ENCODE measurements around the gene STX8.

The STX8 gene

GRCh38 chr17:9519583-9520272 is 55.9 kb downstream of the STX8 start:
- CTCF ChIA-PET: interaction anchor here (0.6 kb wide), 2 partner anchors 122 to 317 kb away, joined by 3 to 4 read pairs; no protein-coding TSS in a partner anchor
- TF ChIP-seq CTCF (conservative IDR thresholded peaks at IDR 0.05; ENCODE audit: low read depth): no peak
- no peak for DNase-seq (ENCODE audit: low spot score)
- no peak overlapping the region for H3K27ac ChIP-seq
- POLR2A ChIA-PET (ENCODE audit: low non-redundant PET): interaction anchor here (0.6 kb wide), 1 partner anchor 193 kb away, joined by 4 read pairs; no protein-coding TSS in a partner anchor

GRCh38 chr17:9517396-9517795 is 58.2 kb downstream of the STX8 start:
- CTCF ChIA-PET: no interaction called here
- no peak overlapping the region for H3K27ac ChIP-seq
- POLR2A ChIA-PET (ENCODE audit: low non-redundant PET): no interaction called here
- no peak for TF ChIP-seq CTCF (conservative IDR thresholded peaks at IDR 0.05; ENCODE audit: low read depth)
- no peak for DNase-seq (ENCODE audit: low spot score)

- ChIA-PET CTCF (interaction anchor here (0.6 kb wide), 2 partner anchors 48 to 195 kb away, joined by 3 read pairs; no protein-coding TSS in a partner anchor), POLR2A (ENCODE audit: low non-redundant PET) (no interaction called here)
- no peak for DNase-seq (ENCODE audit: low spot score)
- no peak overlapping the region for H3K27ac ChIP-seq
- TF ChIP-seq CTCF (conservative IDR thresholded peaks at IDR 0.05; ENCODE audit: low read depth): no peak
Observed at GRCh38 chr17:9513266-9513665, 62.4 kb downstream of the STX8 start.

- POLR2A ChIA-PET (ENCODE audit: low non-redundant PET): no interaction called here
- DNase-seq (ENCODE audit: low spot score): no peak
- no peak for TF ChIP-seq CTCF (conservative IDR thresholded peaks at IDR 0.05; ENCODE audit: low read depth)
- H3K27ac ChIP-seq: no peak overlapping the region
- CTCF ChIA-PET: interaction anchor here (0.5 to 0.7 kb wide), 3 partner anchors 75 to 527 kb away, joined by 4 to 8 read pairs (median 7); no protein-coding TSS in a partner anchor
Observed at GRCh38 chr17:9512323-9513168, 63.1 kb downstream of the STX8 start.

GRCh38 chr17:9509236-9509816 is 66.3 kb downstream of the STX8 start:
- no peak overlapping the region for H3K27ac ChIP-seq
- no peak for TF ChIP-seq CTCF (conservative IDR thresholded peaks at IDR 0.05; ENCODE audit: low read depth)
- DNase-seq (ENCODE audit: low spot score): no peak
- ChIA-PET CTCF (no interaction called here), POLR2A (ENCODE audit: low non-redundant PET) (no interaction called here)

- DNase-seq (ENCODE audit: low spot score): no peak
- ChIA-PET POLR2A (ENCODE audit: low non-redundant PET) (no interaction called here), CTCF (no interaction called here)
- TF ChIP-seq CTCF (conservative IDR thresholded peaks at IDR 0.05; ENCODE audit: low read depth): no peak
- H3K27ac ChIP-seq: no peak overlapping the region
Observed at GRCh38 chr17:9499041-9499440, 76.6 kb downstream of the STX8 start.
